ENCODE data around the gene CLK4.

CLK4 gene

DNA sequence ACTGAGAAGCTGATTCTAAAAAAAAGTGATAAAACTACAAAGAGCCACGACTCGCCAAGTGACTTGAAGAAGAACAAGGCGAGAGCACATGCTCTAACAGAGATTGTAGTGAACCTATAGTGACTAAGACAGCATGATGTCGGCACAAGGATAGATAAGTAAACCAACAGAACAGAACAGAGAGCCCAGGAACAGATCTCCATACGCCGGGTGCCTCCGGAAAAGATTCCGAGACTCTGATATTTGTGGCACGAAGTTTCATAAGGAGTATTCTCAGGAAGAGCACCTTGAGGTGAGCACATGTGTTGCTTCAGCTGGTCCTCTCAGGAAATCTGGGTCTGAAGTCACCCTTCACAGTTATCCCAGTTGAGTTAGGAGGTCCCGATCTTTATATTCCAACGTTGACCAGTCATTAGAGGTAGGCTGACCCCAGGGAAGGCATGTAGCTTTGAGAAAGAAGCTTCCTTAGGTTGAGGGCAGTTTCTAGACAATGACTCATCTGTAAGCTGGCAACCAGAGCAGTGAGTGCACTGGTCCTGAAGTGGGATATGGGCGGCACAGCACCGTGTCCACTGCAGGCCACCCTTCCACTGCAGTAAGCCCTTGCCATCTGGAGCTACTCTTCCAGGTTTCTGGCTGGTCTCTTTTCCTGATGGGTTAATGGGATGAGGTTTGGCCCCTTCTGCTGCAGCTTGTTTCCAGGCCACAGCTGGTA lies 13.6 kb upstream of the CLK4 start:
- no peak for DNase-seq

DNA sequence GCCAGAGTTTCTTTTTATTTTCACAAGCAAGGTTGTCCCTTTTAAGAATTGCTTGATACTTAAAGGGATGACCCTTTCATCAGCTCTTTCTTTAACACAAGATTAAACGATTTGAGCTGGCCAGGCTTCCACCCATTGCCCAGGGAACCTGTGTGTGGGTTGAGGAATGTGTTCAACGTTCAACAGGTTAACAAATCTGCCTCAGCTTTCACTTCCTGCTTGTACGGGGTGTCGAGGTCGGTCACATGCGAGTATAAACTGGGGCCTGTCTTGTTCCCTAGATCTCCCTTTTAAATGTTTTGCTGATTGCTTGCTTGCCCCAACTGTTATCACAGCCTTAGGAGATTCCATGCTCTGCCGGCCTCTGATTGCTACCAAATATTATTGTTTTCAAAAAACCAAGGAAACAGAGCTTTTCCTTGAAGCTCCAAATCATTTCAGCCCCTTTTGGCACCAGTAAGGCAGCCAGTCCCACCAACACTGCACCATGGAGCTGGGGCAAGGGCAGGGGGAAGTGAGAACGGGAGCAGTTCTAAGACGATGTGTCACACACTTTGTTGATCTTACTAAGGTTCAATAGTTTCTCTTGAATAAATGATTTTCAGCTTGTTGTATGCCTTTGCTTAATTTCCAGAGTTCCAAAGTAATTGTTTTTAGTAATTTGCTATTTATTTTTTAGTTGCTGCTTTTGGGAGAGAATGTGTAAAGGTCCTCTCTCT lies 10.7 kb upstream of the CLK4 start:
- intact Hi-C loops (cut with DNase I) = no loop called here
- DNase-seq = no peak

More for the DNA sequence above, 13.6 kb upstream of the CLK4 start:
- intact Hi-C loops (cut with DNase I) = no loop called here

DNA sequence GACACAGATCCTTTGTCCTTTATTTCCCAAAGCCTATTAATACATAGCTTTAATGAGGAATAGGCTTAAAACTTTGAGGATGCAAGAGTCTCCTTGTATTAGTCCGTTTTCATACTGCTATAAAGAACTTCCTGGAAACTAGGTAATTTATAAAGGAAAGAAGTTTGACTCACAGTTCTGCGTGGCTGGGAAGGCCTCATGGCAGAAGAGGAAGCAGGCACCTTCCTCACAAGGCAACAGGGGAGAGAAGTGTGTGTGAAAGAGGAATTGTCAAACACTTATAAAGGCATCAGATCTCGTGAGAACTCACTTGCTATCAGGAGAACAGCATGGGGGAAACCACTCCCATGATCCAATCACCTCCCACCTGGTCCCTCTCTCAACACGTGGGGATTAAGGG lies 5.4 kb upstream of the CLK4 start:
- intact Hi-C loops (cut with DNase I) = no loop called here

DNA sequence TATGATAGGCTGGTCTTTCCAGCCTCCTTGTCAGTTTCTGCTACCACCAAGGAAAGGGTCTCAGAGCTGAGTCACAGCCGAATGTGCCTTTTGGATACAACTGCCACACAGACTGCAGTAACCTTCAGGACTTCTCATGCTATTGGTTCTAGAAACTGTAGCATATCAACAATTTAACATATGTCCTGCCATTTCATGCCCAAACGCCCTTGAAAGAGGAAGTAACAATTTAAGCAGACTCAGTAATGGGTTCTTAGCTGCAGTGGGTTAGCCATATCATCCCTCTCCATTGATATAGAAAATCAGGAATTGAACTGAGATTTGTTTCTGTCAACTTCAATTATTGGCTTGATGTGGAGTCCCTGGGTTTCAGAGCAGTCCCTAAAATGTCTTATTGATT lies 4.1 kb upstream of the CLK4 start:
- intact Hi-C loops (cut with DNase I) = no loop called here
- no peak for DNase-seq

More for the DNA sequence above, 5.4 kb upstream of the CLK4 start:
- no peak for DNase-seq

DNA sequence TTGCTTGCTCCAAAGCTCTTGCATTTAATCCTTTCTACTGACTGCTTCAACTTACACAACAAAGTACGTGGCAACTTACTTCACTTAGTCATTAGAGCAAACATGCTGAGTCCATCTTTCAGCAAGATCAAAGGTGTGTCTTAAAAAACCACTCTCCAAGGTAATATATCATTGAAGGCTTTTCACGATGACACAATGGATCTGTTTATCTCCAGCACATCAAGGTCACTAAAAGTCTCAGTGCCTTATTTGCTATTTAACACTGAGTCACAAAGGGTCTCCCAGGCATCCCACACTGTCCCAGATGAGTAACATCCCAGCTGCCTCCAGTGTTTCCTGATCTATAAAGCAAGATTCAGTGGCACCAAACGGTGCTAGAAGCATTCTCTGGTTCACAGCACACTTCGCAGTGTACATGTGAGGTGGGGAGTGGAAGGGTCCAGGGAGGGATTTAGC lies 3.7 kb upstream of the CLK4 start:
- intact Hi-C loops (cut with DNase I) = no loop called here
- no peak for DNase-seq

DNA sequence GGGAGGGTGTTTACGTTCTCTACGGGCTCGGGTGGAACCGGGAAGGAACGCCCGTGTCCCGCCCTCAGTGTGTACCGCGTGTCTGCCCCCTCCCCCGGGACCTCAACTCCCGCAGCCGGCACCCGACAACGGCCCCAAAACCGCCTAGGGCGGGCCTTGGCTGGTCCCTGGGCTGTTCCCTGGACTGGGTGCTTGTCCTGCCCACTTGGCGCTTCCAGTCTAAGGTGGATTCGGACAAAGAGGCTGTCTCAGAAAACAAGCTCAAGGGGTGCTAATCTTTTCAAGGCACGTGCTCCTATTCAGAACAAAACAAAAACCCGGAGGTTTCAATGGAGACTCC lies 379 bp upstream of the CLK4 start:
- intact Hi-C loops (cut with DNase I) = loop anchor here (2.0 to 10.0 kb wide), 3 partner anchors 108 to 928 kb away; partner anchors contain the start of genes RUFY1 and ZNF354A

DNA sequence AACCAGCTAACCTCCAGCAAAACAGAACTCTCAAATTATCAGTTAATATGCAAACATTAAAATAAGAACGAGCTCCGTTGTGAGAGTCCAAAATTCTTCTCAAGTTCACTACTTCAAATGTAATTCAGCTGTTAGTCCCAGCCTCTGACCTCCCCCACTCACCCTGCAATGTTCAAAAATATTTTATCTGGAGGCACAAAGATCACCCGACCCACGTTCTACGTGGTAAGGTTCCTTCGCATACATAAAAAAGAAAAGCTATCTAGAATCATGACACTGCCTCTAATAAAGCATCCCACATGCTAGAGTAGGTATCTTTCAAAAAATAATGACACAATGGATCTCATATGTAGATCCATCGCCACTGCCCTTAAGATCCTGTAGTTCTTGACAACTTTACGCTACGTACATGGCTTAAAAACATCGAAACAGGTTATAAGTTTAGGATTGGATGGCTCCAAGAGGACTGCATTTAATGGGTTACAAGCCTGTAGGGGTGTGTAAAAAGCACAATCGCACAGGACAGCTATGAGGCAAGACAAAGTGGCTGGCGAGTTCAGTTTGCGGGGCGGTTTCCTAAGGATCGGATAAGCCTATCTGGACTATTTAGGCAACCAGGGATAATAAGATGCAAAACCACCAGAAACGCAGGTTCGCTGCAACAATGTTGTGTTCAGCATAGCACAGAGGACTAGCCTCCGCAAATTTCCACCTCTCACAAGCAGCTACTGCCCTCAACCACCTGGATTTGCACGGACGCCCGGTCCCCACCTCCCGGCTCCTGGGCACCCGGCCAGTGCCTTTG lies 969 bp downstream of the CLK4 start:
- intact Hi-C loops (cut with DNase I) = loop anchor here (2.0 to 10.0 kb wide), 3 partner anchors 109 to 929 kb away; partner anchors contain the start of genes RUFY1 and ZNF354A
- DNase-seq = peak in 2 of 10 donors; percentile 11 to 23

More for the DNA sequence above, 379 bp upstream of the CLK4 start:
- no peak for DNase-seq

DNA sequence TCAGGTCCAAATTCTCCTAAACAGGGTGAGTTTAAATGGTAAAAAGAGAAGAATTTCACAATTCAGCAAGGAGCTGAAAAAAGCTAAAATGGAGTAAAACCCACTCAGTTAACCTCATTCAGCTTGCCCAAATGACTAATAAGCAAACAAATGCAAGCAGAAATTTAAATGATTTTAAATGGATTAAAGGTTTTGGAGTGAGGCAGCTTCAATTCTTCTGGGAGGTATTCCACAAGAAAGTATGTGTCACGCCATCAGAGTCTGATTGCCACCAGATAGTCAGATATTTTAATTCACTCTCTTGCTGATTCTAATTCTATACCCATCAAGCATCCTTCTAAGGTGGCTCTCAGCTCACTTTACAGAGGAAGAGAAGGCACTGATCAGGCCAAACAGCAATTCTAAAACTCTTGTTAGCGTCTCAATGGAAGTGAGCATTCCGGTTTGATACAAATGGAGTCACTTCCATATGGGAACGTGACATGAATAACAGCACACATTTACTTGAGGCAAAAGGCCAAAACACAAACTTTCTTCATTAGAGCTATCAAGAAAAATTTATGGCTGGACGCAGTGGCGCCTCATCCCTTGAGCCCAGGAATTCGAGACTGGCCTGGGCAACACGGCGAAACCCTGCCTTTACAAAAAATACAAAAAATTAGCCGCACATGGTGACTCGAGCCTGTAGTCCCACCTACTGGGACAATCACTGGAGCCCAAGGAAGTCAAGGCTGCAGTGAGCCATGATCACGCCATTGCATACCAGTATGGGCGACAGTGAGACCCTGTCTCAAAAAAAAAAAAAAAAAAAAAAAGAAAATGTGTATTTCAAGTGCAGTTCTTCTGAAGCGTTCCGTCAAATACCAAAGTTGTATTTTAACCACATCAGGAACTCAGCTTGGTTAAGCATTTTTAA lies 2.0 kb downstream of the CLK4 start:
- intact Hi-C loops (cut with DNase I) = loop anchor here (10.0 kb wide), 2 partner anchors 110 to 930 kb away; partner anchors contain the start of genes RUFY1 and ZNF354A
- DNase-seq = peak in 1 of 10 donors; percentile 42

DNA sequence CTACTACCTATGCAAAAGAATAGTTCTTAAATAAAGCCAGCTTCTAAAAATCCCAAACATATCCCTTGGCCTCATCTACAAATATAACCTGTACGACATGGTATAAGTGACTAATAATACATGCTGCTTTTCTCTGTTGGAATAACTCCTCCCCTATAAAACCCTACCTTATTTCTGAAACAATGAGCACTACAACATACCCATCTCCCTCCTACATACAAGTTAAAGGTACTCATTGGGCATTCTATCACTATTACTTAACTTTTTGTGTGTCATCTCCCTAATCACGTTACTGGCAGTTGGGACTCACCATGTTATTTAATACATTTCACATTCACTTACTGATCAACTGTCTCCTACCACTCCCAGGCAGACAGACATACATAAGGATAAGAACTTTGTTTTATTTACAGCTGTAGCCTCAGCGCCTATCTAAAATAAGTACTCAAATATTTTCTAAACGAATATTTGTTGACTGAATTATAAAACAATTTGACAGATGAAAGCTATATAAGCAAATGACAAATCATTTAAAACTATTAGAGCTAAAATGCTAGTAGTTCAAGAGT lies 4.1 kb downstream of the CLK4 start:
- intact Hi-C loops (cut with DNase I) = loop anchor here (10.0 kb wide), 2 partner anchors 112 to 932 kb away; partner anchors contain the start of genes RUFY1 and ZNF354A
- no peak for DNase-seq

DNA sequence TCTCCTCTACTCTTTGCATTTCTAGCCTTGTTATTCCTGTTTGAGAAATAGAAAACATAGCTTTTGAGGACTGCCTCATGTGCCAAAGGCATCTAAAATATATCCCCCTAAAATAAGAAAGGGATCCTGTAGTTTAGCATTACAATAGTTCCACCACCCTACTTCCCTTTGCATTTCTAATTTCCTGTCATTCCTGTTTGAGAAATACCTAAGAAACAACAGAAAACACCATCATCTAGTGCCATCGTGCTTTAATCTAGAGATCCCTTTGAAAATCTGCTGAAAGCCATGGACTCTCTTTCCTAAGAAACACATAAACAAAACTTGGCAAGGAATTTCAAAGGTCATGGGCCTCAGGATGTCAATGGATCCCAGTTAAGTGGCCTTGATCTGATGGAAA lies 7.5 kb downstream of the CLK4 start:
- no peak for DNase-seq
- intact Hi-C loops (cut with DNase I) = no loop called here

DNA sequence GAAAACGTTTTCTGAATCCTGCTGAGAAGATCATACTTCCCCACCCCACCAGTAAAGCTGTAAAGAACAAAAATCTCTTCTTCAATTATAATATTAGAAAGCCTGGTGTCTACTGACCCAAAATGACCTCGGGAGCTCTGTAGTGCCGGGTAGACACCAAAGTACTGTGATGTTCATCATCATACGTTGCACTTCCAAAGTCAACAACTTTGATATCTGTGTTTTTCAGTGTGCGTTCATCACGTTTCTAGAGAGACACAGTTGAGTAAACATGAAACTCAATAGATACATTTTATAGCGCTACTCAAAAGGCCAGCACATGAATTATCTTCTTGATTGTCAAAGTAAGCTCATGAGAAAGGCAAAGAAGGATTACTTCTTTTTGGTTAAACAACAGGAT lies 14.6 kb downstream of the CLK4 start:
- intact Hi-C loops (cut with DNase I) = no loop called here

DNA sequence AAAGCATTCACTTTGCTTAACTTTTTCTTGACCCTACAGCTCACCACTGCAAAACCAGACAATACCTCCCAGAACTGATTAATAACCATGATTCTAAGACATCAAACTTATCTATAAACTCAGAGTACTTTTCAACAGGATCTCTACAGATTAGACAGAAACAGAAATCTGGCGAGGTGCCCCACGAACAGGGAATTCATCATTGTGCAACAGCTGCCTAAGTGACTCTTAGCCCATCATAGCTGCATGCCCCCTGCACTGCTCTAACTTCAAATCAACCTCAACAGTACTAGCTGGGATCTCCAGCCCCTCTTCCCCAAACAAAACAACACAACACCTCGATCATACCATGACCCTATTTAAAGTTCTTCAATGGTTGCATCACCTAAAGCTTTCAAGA lies 20.6 kb downstream of the CLK4 start:
- no peak for DNase-seq
- intact Hi-C loops (cut with DNase I) = no loop called here

More for the DNA sequence above, 14.6 kb downstream of the CLK4 start:
- DNase-seq = no peak

DNA sequence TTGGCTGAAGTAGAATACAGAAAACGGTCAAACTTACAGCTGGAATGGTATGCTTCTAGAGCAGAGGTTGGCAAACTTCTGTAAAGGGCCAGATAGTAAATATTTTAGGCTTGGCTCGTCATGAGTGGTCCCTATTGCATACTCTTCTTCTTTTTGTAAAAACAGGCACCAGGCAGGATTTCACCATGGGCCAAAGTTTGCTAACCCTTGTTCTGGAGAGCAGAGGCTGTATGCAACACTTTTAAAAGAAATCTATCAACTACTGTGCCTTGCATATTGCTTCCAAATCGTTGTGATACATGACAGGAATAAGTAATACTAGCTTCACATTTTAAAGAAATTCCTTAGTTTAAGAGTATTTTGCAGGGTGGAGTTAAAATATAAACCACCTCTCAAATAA lies 21.1 kb downstream of the CLK4 start:
- intact Hi-C loops (cut with DNase I) = no loop called here
- DNase-seq = no peak

DNA sequence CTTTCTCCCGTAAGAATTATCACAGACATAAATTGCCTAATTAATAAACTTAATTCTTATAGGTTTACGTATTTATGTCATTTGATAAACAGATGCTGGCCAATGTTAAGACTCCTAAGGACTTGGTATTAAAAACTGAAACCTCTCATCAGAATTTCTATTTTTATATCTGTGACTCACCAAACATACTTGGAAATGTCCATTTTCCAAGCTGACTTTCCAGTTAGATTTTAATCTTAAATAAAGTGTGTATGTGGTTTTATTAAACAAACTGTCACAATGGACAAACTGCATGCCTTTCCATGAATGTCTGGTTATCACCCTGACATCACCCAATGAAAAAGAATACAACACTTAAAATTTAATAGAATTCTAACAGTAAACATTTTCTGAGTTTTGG lies 24.1 kb downstream of the CLK4 start:
- no peak for DNase-seq
- intact Hi-C loops (cut with DNase I) = no loop called here

DNA sequence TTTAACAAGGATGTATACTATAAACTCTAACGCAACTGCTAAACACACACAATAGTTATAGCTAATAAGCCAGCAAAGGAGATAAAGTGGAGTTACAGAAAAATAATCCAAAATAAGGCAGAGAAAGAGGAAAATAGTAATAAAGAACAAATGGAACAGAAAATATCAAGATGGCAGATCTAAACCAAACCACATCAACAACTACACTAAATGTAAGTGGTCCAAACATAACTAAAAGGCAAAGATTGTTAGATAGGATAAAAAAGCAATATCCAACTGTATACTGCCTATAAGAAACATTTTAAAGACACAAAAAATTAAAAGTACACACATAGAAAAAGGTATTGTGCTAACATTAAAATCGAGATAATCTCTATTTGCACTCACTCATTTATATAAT lies 31.1 kb downstream of the CLK4 start:
- DNase-seq = no peak
- intact Hi-C loops (cut with DNase I) = no loop called here

DNA sequence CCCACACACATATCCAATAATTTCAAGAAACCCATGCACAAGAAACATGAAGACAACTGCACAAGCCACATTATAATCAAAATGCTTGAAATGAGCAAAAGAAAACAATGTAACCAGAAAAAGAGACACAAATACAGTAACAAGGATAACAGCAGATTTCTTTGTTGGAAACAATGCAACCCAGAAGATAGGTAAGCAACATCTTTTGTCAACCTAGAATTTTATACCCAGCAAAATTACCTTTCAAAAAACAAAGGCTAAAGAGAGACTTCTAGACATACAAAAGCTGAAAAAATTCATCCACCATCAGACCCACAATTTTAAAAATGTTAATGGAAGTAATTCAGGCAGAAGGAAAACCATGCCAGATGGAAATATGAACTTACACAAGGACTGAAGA lies 31.7 kb downstream of the CLK4 start:
- intact Hi-C loops (cut with DNase I) = no loop called here
- DNase-seq = no peak

DNA sequence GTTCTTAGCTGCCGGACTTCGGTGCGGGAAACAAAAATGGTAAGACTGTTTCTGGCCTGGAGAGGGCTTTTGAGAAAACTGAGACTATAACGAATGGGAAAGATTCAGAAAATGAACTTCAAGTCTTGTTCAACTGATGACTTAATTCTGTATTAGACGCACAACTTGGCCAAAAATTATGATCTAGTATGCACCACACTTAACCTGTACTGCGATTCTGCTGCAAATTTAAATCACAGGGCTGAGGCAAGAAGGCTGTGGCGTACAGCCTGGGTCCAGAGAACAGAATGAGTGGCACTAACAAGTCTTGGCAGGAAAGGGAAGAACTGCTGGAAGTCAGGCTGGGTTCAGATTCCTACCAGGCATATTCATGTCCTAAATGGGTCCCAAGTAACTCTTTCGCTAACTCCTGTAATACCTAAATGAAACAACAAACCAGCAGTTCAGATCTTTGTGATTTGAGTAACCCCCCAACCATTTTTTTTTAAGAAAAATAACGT lies 35.9 kb downstream of the CLK4 start:
- intact Hi-C loops (cut with DNase I) = loop anchor here (2.0 kb wide), 2 partner anchors 310 to 356 kb away; no protein-coding TSS in a partner anchor
- no peak for DNase-seq

DNA sequence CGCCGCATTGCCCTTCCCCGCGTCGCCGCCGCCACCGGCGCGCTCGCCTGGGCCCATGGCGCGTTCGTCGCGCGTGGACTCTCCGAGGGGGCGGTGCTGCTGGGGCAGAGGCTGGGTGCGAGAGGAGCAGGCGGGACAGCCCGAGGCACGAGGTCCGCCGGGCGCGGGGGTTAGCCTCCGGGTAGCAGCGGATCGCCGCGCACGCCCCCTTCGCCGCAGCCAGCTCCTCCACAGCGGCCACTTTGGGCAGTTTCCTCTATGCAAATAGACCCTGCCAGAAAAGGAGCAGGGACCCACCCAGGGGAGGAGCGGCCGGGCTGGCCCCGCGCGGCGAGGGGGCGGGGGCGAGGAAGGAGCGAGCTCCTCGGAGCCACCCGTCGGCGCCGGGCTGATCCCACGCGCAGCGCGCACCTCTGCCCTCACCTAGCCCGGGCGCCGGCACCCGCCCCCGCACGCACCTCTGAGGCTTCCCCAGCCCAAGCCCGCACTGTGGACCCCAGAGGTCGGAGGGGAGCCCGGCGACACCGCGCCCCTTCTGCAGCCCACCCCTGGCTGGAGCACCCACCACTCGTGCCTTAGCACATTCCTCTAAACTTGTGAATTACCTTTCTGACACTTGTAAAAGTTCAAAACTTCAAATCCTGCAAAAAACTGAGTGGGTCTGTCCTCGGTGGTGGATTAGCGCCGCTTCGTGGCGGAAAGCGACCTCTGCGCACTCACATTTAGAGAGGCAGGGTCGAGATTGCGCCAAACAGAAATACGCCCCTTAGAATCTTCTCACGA lies 36.5 kb downstream of the CLK4 start, which contains the start of gene COL23A1:
Gene COL23A1, minus strand, starts transcription at position 253 of the 783 bp plus-strand sequence.
- intact Hi-C loops (cut with DNase I) = loop anchor here (2.0 kb wide), 2 partner anchors 310 to 356 kb away; no protein-coding TSS in a partner anchor
- DNase-seq = peak in 9 of 10 donors; percentile 30 to 90 (median 56)
